HepG2 (cell line): ENCODE results near the gene DDOST. TPM values are rescaled to one million over a fixed set of nuclear protein-coding genes. Genes with fewer than 3 reads are reported as not detected.

ENCODE experiments used
- ATAC-seq: fragments of 200-7000 bp; cut with Tn5 transposase; 3 replicates; pipeline ENCODE4 v1.9.1; 2020; ENCODE audit warnings: mild to moderate bottlenecking, moderate library complexity
- BruUV-seq: library from RNA; stranded (reverse); fragments of 400-500 nt; replicated peaks from 2 replicates; lab custom pipeline; 2021; lab: Mats Ljungman, UMichigan
- CTCF ChIA-PET: fragments of 300-600 bp; formaldehyde crosslinking; extraction: SDS; loops from one replicate; lab custom pipeline; 2021; ENCODE audit warnings: low total read pairs, inconsistent platforms, low intra/inter-chr PET ratio; lab: Yijun Ruan, JAX
- POLR2A ChIA-PET: fragments of 350-600 bp; sonication (Branson Sonifier 250); formaldehyde crosslinking; loops from one replicate; lab custom pipeline; 2020; ENCODE audit warnings: antibody characterized with exemption, inconsistent platforms; lab: Yijun Ruan, JAX
- DNase-seq: peaks from one replicate; pipeline ENCODE4 v3.0.0-alpha.2; 2015; ENCODE audit warnings: low spot score
- FAIRE-seq: peaks from 3 replicates; lab custom pipeline; 2011; peaks lifted over from hg19 to GRCh38; lab: Jason Lieb, UNC
- H2AFZ ChIP-seq: one replicate; pipeline ENCODE4 v1.6.1; 2011; ENCODE audit warnings: low read length, inconsistent platforms
- H3K27ac ChIP-seq: fragments of 300-600 bp; 3 replicates; pipeline ENCODE4 v1.8.0; 2011; ENCODE audit warnings: mixed run types, mild to moderate bottlenecking, mixed read lengths, low read length, inconsistent platforms; ENCODE audit not compliant: insufficient read depth; ENCODE audit errors: extremely low read length
- H3K27me3 ChIP-seq, 2 experiments: fragments of 200-600 bp in 1 of 2; 2 replicates in 1 of 2; 3 replicates in 1 of 2; pipeline versions ENCODE4 v1.6.0 to v1.8.0; 2011; ENCODE audit warnings: low read length in 2 of 2, mild to moderate bottlenecking in 2 of 2, moderate library complexity in 2 of 2, inconsistent platforms in 1 of 2; ENCODE audit not compliant: insufficient read depth in 2 of 2, control insufficient read depth in 1 of 2
- H3K36me3 ChIP-seq, 2 experiments: fragments of 200-600 bp in 1 of 2; replicated peaks in 1 of 2; 2 replicates in 1 of 2; 3 replicates in 1 of 2; pipeline versions ENCODE4 v1.5.1 to v1.8.0; 2011; ENCODE audit warnings: low read length in 2 of 2, inconsistent platforms in 1 of 2; ENCODE audit not compliant: insufficient read depth in 2 of 2, control insufficient read depth in 1 of 2
- H3K4me1 ChIP-seq: 2 replicates; pipeline ENCODE4 v1.5.1; 2012; ENCODE audit warnings: low read length, inconsistent platforms; ENCODE audit not compliant: insufficient read depth
- H3K4me2 ChIP-seq: 2 replicates; pipeline ENCODE4 v1.6.0; 2011; ENCODE audit warnings: low read depth, low read length, inconsistent platforms
- H3K4me3 ChIP-seq, 3 experiments: fragments of 200-600 bp in 1 of 3; sonication (generic), shearing (Covaris generic) in 1 of 3; replicated peaks in 1 of 3; 2 replicates each; pipeline ENCODE4 v1.5.1; 2011 to 2016; ENCODE audit warnings: low read length in 3 of 3, inconsistent platforms in 2 of 3, low read depth in 2 of 3, mild to moderate bottlenecking in 2 of 3, control low read depth in 1 of 3, mixed read lengths in 1 of 3; ENCODE audit not compliant: insufficient read depth in 1 of 3
- H3K79me2 ChIP-seq: one replicate; pipeline ENCODE4 v1.6.1; 2011; ENCODE audit warnings: low read length, inconsistent platforms; ENCODE audit not compliant: insufficient read depth
- H3K9ac ChIP-seq: 2 replicates; pipeline ENCODE4 v1.6.0; 2011; ENCODE audit warnings: mild to moderate bottlenecking, low read depth, low read length, inconsistent platforms; ENCODE audit not compliant: insufficient read depth
- H3K9me3 ChIP-seq: 2 replicates; pipeline ENCODE4 v1.5.1; 2012; ENCODE audit warnings: mild to moderate bottlenecking, low read length
- H4K20me1 ChIP-seq: 2 replicates; pipeline ENCODE4 v1.6.0; 2011; ENCODE audit warnings: inconsistent platforms, mild to moderate bottlenecking, low read length, moderate library complexity; ENCODE audit not compliant: insufficient read depth
- BHLHE40 ChIP-seq: IDR thresholded peaks from 2 replicates; pipeline ENCODE4 v1.6.1; 2011; ENCODE audit warnings: low read length, improper control_type of control experiment
- DRAP1 ChIP-seq: IDR thresholded peaks from 2 replicates; pipeline ENCODE4 v1.6.1; 2016; ENCODE audit warnings: missing genetic modification reagents, missing compliant biosample characterization
- EP300 ChIP-seq, 3 experiments: sonication (generic) in 1 of 3; formaldehyde crosslinking in 1 of 3; IDR thresholded peaks; 2 replicates each; pipeline versions ENCODE4 v1.5.1 to v1.6.1; 2011 to 2020; ENCODE audit warnings: low read depth in 2 of 3, low read length in 2 of 3, borderline replicate concordance in 1 of 3, improper control_type of control experiment in 1 of 3, mild to moderate bottlenecking in 1 of 3, missing genetic modification reagents in 1 of 3, moderate library complexity in 1 of 3
- IRX3 ChIP-seq: sonication (generic); formaldehyde crosslinking; IDR thresholded peaks from 2 replicates; pipeline ENCODE4 v1.8.1; 2023; ENCODE audit warnings: mild to moderate bottlenecking, low read depth, missing genetic modification reagents, borderline replicate concordance
- KDM5A ChIP-seq: fragments of 200-600 bp; sonication (generic); IDR thresholded peaks from 2 replicates; pipeline ENCODE4 v1.7.0; 2018; ENCODE audit warnings: antibody characterized with exemption, mild to moderate bottlenecking, low read length, borderline replicate concordance
- LCORL ChIP-seq, 2 experiments: fragments of 450-650 bp in 1 of 2; sonication (generic) in 1 of 2; formaldehyde crosslinking in 1 of 2; IDR thresholded peaks; 2 replicates each; pipeline versions ENCODE4 v1.5.0 to v1.6.1; 2017 to 2020; ENCODE audit warnings: antibody characterized with exemption in 1 of 2, missing genetic modification reagents in 1 of 2
- MATR3 ChIP-seq: sonication (generic); formaldehyde crosslinking; IDR thresholded peaks from 2 replicates; pipeline ENCODE4 v1.4.0; 2020; ENCODE audit warnings: missing genetic modification reagents
- RFX5 ChIP-seq: IDR thresholded peaks from 2 replicates; pipeline ENCODE4 v1.6.1; 2011; ENCODE audit warnings: low read depth, low read length, improper control_type of control experiment
- SPEN ChIP-seq: sonication (generic); formaldehyde crosslinking; IDR thresholded peaks from 2 replicates; pipeline ENCODE4 v1.5.1; 2020; ENCODE audit warnings: low read depth, mild to moderate bottlenecking, missing genetic modification reagents
- TAF1 ChIP-seq: sonication (generic); formaldehyde crosslinking; IDR thresholded peaks from 2 replicates; pipeline ENCODE4 v1.4.0; 2020; ENCODE audit warnings: missing genetic modification reagents
- ZBTB1 ChIP-seq: sonication (generic); formaldehyde crosslinking; IDR thresholded peaks from 2 replicates; pipeline ENCODE4 v1.4.0; 2020; ENCODE audit warnings: missing genetic modification reagents, borderline replicate concordance
- ZC3H13 ChIP-seq: sonication (generic); formaldehyde crosslinking; IDR thresholded peaks from 2 replicates; pipeline ENCODE4 v1.8.1; 2023; ENCODE audit warnings: mild to moderate bottlenecking, missing genetic modification reagents, moderate library complexity
- ZNF143 ChIP-seq: sonication (generic); formaldehyde crosslinking; IDR thresholded peaks from 2 replicates; pipeline ENCODE4 v1.4.0; 2020; ENCODE audit warnings: missing genetic modification reagents
- ZNF33A ChIP-seq: sonication (generic); formaldehyde crosslinking; IDR thresholded peaks from 2 replicates; pipeline ENCODE4 v1.5.1; 2020; ENCODE audit warnings: missing genetic modification reagents, mild to moderate bottlenecking, moderate library complexity, borderline replicate concordance
- WGBS: methylation state at CpG from one replicate; pipeline ENCODE4 v1.1.6; 2017; ENCODE audit warnings: low lambda C conversion rate; 5-methylcytosine and 5-hydroxymethylcytosine counted together
- in situ Hi-C: cut with HindIII; loops from 2 replicates; pipeline ENCODE4 v1.10.0; 2017; ENCODE audit warnings: low pct_unique_long_range_greater_than_20kb; ENCODE audit not compliant: extremely low pct_ligation_motif_present
- intact Hi-C: fragments of 100-400 bp; cut with micrococcal nuclease; formaldehyde crosslinking; loops from one replicate; pipeline ENCODE4 v1.10.0; 2022; ENCODE audit not compliant: unreplicated experiment
- polyA plus RNA-seq, 8 experiments: library from polyadenylated mRNA; depleted of rRNA in 3 of 8; stranded (reverse) in 7 of 8; unstranded in 1 of 8; fragments of >200 nt; fragmentation: Illumina TruSeq in 4 of 8; extraction: Trizol in 4 of 8; gene quantifications; 2 replicates each; pipeline versions ENCODE4 v1.2.1 to v1.2.3, GENCODE V29; 2011 to 2016; ENCODE audit warnings: low read depth in 4 of 8, missing spikeins in 1 of 8, mixed read lengths in 1 of 8; ENCODE audit not compliant: insufficient read depth in 1 of 8
- total RNA-seq, 5 experiments: library from RNA; depleted of rRNA; stranded (reverse); fragments of >200 nt; fragmentation: Illumina TruSeq; extraction: Trizol; gene quantifications; 2 replicates each; pipeline ENCODE4 v1.2.3, GENCODE V29; 2016; ENCODE audit warnings: low read depth in 1 of 5

DDOST gene
- total and polyA plus RNA-seq, 2 of the 13 experiments (the other 11 are each of a cell fraction or from before 2014, with no cell fraction given) = 335 to 494 TPM

- DNase-seq = peak; percentile 20
- peak overlapping the region; percentile 74 to 90 (median 77) for H3K4me3 ChIP-seq
- in situ Hi-C loops (loop anchor here (5.0 kb wide), 2 partner anchors 57 to 102 kb away; no protein-coding TSS in a partner anchor), intact Hi-C loops (no loop called here)
- CTCF ChIA-PET = interaction anchor here (2.9 to 3.1 kb wide), 2 partner anchors 59 to 112 kb away, joined by 13 to 23 read pairs; no protein-coding TSS in a partner anchor
- H3K9ac ChIP-seq = no peak overlapping the region
- TF ChIP-seq ZNF33A (no peak), ZBTB1 (CRISPR knock-in tag) (no peak)
- 13% methylated on average over 4 of the region's 4 CpGs for WGBS
- H3K9me3 ChIP-seq = no peaks in the 10 kb centered on the region
- no peak overlapping the region for H2AFZ ChIP-seq
- FAIRE-seq = peak; percentile 26
- H4K20me1 ChIP-seq = no peaks in the 10 kb centered on the region
- POLR2A ChIA-PET = interaction anchor here (0.8 to 3.5 kb wide), 5 partner anchors 22 to 126 kb away, joined by 6 to 45 read pairs (median 23); partner anchors contain the start of genes CDA, DDOST, FAM43B and MUL1
- H3K4me1 ChIP-seq = peaks cover 22% of the 10 kb centered on the region
- H3K36me3 ChIP-seq = peaks cover 3 to 4% of the 10 kb centered on the region in 2 experiments; a peak in 1 of 5 replicates
- BruUV-seq = no TSS peak
- ATAC-seq = peak; percentile 62
- H3K27me3 ChIP-seq = no peaks in the 10 kb centered on the region
- H3K4me2 ChIP-seq = peak overlapping the region; percentile 96
- H3K79me2 ChIP-seq = no peaks in the 10 kb centered on the region
- H3K27ac ChIP-seq = no peak overlapping the region
Measured at GRCh38 chr1:20634594-20635084, 26.5 kb downstream of the DDOST start.

GRCh38 chr1:20634065-20634593 lies 27.0 kb downstream of the DDOST start:
- H3K27me3 ChIP-seq = no peaks in the 10 kb centered on the region
- TF ChIP-seq BHLHE40 (no peak), DRAP1 (CRISPR knock-in tag) (0 out of 2 replicates have a peak, but pooled peaks have one; percentile 6), ZC3H13 (CRISPR knock-in tag) (0 out of 2 replicates have a peak, but pooled peaks have one; percentile 9), TAF1 (CRISPR knock-in tag) (0 out of 2 replicates have a peak, but pooled peaks have one; percentile 0), RFX5 (no peak), EP300 (IDR thresholded peaks at IDR 0.05; ENCODE audit: low read depth in 2 of 2, low read length in 2 of 2) (peak in 1 of 2 experiments; percentile 71; a peak in 1 of 4 replicates), EP300 (CRISPR knock-in tag; IDR thresholded peaks at IDR 0.05; ENCODE audit: borderline replicate concordance) (no peak), MATR3 (CRISPR knock-in tag) (no peak), KDM5A (peak; percentile 37; the same call in 1 of the 2 replicates), SPEN (CRISPR knock-in tag) (no peak), ZNF143 (no peak), IRX3 (CRISPR knock-in tag) (0 out of 2 replicates have a peak, but pooled peaks have one; percentile 30), LCORL (IDR thresholded peaks at IDR 0.05) (no peak), LCORL (CRISPR knock-in tag; IDR thresholded peaks at IDR 0.05) (0 out of 2 replicates have a peak, but pooled peaks have one; percentile 26)
- TF ChIP-seq, all 625 proteins: peak for 7
- no peaks in the 10 kb centered on the region for H4K20me1 ChIP-seq
- peaks cover 22% of the 10 kb centered on the region for H3K4me1 ChIP-seq
- peak overlapping the region; percentile 64 for H2AFZ ChIP-seq
- H3K9ac ChIP-seq = peak overlapping the region; percentile 85
- peak overlapping the region; percentile 74 to 90 (median 77) for H3K4me3 ChIP-seq
- WGBS = 1% methylated on average over 11 of the region's 11 CpGs
- in situ Hi-C loops (no loop called here), intact Hi-C loops (no loop called here)
- BruUV-seq = TSS peak; percentile 80
- H3K36me3 ChIP-seq = peaks cover 0 to 3% of the 10 kb centered on the region in 2 experiments; a peak in 1 of 5 replicates
- ChIA-PET CTCF (interaction anchor here (2.9 to 3.1 kb wide), 2 partner anchors 59 to 112 kb away, joined by 13 to 23 read pairs; no protein-coding TSS in a partner anchor), POLR2A (interaction anchor here (0.6 to 3.5 kb wide), 13 partner anchors 12 to 154 kb away, joined by 3 to 45 read pairs (median 4); partner anchors contain the start of genes CAMK2N1, CDA, DDOST and FAM43B)
- FAIRE-seq = no peak
- no peaks in the 10 kb centered on the region for H3K79me2 ChIP-seq
- no peak for DNase-seq
- H3K9me3 ChIP-seq = no peaks in the 10 kb centered on the region
- peak overlapping the region; percentile 75 for H3K27ac ChIP-seq
- ATAC-seq = peak; percentile 17
- peak overlapping the region; percentile 96 for H3K4me2 ChIP-seq
